ENCODE measurements around the gene EDC3.

DNA sequence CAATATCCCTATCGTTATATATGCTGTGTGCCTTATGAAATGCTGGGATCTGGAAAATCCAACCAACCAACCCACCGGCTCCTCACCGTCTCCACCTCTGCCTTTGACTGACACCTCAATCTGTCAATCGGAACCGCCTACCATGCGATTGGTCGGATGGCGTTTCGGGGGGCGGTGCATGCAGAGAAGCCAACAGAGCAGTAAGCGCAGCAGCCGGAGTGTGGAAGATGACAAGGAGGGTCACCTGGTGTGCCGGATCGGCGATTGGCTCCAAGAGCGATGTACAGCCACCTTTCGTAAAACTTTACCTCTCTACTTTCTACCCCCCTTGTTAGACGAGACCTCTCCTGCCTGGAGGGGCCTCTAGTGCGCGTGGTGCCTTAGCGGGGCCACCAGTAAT, 73.9 kb downstream of the EDC3 start:
- TF ChIP-seq, protein P1, sequence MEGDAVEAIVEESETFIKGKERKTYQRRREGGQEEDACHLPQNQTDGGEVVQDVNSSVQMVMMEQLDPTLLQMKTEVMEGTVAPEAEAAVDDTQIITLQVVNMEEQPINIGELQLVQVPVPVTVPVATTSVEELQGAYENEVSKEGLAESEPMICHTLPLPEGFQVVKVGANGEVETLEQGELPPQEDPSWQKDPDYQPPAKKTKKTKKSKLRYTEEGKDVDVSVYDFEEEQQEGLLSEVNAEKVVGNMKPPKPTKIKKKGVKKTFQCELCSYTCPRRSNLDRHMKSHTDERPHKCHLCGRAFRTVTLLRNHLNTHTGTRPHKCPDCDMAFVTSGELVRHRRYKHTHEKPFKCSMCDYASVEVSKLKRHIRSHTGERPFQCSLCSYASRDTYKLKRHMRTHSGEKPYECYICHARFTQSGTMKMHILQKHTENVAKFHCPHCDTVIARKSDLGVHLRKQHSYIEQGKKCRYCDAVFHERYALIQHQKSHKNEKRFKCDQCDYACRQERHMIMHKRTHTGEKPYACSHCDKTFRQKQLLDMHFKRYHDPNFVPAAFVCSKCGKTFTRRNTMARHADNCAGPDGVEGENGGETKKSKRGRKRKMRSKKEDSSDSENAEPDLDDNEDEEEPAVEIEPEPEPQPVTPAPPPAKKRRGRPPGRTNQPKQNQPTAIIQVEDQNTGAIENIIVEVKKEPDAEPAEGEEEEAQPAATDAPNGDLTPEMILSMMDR (IDR thresholded peaks at IDR 0.05) = no peak
- TF ChIP-seq POLR2A (IDR thresholded peaks at IDR 0.05) = no peak

Measured in heart left ventricle (tissue), 13 donors.